Camera-type eye (tissue), 1 donor: Measurements from ENCODE around the gene TMTC4. TPM values are rescaled to one million over a fixed set of nuclear protein-coding genes. Genes with fewer than 3 reads are reported as not detected.

Experiments
- total RNA-seq: library from RNA; depleted of rRNA; stranded (reverse); fragments of >200 nt; gene quantifications from one replicate; pipeline ENCODE4 v1.2.3, GENCODE V29; 2014

TMTC4 gene, protein sequence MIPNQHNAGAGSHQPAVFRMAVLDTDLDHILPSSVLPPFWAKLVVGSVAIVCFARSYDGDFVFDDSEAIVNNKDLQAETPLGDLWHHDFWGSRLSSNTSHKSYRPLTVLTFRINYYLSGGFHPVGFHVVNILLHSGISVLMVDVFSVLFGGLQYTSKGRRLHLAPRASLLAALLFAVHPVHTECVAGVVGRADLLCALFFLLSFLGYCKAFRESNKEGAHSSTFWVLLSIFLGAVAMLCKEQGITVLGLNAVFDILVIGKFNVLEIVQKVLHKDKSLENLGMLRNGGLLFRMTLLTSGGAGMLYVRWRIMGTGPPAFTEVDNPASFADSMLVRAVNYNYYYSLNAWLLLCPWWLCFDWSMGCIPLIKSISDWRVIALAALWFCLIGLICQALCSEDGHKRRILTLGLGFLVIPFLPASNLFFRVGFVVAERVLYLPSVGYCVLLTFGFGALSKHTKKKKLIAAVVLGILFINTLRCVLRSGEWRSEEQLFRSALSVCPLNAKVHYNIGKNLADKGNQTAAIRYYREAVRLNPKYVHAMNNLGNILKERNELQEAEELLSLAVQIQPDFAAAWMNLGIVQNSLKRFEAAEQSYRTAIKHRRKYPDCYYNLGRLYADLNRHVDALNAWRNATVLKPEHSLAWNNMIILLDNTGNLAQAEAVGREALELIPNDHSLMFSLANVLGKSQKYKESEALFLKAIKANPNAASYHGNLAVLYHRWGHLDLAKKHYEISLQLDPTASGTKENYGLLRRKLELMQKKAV
- 70.8 TPM for total RNA-seq

DNA sequence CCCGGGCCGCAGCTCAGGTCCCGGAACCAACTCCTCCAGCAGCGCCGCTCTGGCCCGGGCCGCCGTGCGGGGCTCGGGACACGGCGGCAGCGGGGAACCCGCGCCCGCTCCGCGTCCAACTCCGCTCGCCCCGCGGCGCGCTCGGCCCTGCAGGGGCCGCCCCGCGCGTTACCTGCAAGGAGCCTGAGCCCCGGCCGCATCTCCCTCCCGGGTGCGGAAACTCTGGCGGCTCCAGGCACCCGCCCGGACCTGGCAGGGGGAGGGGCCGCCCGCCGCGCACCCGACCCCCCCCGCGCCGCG is at the start of gene TMTC4:
Gene TMTC4 (minus strand): TSS at position 224 of the 300 bp plus-strand sequence. CDS start 4,433 bp downstream, outside the sequence.

DNA sequence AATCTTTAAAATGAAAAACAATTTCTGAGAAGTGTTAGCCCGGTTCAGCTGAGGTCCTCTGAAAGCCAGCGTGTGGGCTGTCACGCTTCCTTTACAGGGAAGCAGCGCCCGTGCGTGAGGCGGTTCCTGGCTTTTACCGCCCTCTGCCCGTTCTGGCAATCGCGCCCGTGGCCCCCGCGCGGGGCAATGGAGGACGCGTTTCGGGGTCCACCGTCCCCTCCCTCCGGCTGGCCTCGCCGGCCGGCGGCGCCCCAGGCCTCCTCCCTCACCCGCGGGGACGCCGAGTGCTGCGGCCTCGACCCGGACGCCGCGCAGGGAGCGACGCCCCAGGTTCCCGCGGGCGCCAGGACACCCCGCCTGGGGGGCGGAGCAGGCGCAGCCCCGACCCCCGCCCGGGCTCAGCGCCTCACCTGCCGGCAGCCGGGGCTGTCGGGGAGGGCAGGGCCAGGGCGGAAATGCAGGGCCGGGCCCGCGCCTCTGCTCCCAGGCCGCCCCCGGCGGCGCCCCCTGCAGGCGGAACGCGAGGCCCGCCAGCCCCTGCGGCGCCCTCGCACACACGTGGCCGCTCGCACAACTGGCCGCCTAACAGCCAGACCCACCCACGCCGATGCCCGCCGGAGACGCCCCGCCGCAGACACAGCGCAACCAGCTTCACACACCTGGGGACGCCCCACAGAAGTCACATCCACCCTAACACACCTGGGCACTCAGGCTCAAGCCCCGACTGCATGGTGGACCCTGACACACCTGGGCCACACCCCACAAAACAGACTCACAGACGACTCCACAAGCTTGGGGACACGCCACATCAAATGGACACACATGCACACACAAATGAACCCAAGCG is 86.0 kb downstream of the TMTC4 start, which contains the start of gene GGACT:
Gene GGACT (minus strand): TSS at position 459 of the 847 bp plus-strand sequence. CDS start 56,198 bp downstream, outside the sequence.

Other genes starting within 250 kb of the TMTC4 start
- gene GGACT, start 86.0 kb downstream of the TMTC4 start, total RNA-seq: 2.1 TPM